NCI-H2029 (cell line): ENCODE measurements around the gene FAT1.

ENCODE experiments used
- DNase-seq: peaks from one replicate; lab custom pipeline; 2025; lab: John Stamatoyannopoulos, UW

FAT1 gene

GRCh38 chr4:186724058-186724863, 605 bp upstream of the FAT1 start:
- DNase-seq, result no peak

GRCh38 chr4:186722796-186723291, 812 bp downstream of the FAT1 start:
- DNase-seq, result no peak

GRCh38 chr4:186719925-186720694, 3.5 kb downstream of the FAT1 start:
- peak; percentile 9 for DNase-seq

GRCh38 chr4:186717556-186717955, 6.1 kb downstream of the FAT1 start:
- DNase-seq, result no peak

- no peak for DNase-seq
Measured at GRCh38 chr4:186715077-186715476, 8.6 kb downstream of the FAT1 start.

- DNase-seq, result no peak
Measured at GRCh38 chr4:186714006-186714675, 9.5 kb downstream of the FAT1 start.

GRCh38 chr4:186712690-186713089, 11.0 kb downstream of the FAT1 start:
- DNase-seq, result no peak

GRCh38 chr4:186710521-186711119, 13.0 kb downstream of the FAT1 start:
- DNase-seq, result no peak

- DNase-seq, result no peak
Measured at GRCh38 chr4:186709517-186709916, 14.1 kb downstream of the FAT1 start.

- DNase-seq, result no peak
Measured at GRCh38 chr4:186708554-186708953, 15.1 kb downstream of the FAT1 start.

- no peak for DNase-seq
Measured at GRCh38 chr4:186707996-186708395, 15.7 kb downstream of the FAT1 start.

GRCh38 chr4:186707574-186707973, 16.1 kb downstream of the FAT1 start:
- DNase-seq, result no peak

- no peak for DNase-seq
Measured at GRCh38 chr4:186704057-186704456, 19.6 kb downstream of the FAT1 start.

GRCh38 chr4:186703510-186703909, 20.1 kb downstream of the FAT1 start:
- DNase-seq, result no peak

- no peak for DNase-seq
Measured at GRCh38 chr4:186702940-186703339, 20.7 kb downstream of the FAT1 start.

- no peak for DNase-seq
Measured at GRCh38 chr4:186702297-186702696, 21.4 kb downstream of the FAT1 start.

GRCh38 chr4:186701788-186702187, 21.9 kb downstream of the FAT1 start:
- no peak for DNase-seq

GRCh38 chr4:186701273-186701672, 22.4 kb downstream of the FAT1 start:
- DNase-seq, result no peak

- DNase-seq, result no peak
Measured at GRCh38 chr4:186700746-186701145, 22.9 kb downstream of the FAT1 start.

- no peak for DNase-seq
Measured at GRCh38 chr4:186699881-186700397, 23.7 kb downstream of the FAT1 start.

GRCh38 chr4:186699298-186699697, 24.4 kb downstream of the FAT1 start:
- no peak for DNase-seq

GRCh38 chr4:186698525-186698924, 25.1 kb downstream of the FAT1 start:
- no peak for DNase-seq
